Measurements from ENCODE around the gene TMEM154.
"Not testable (repeated sequence)": the region's sequence is repeated elsewhere in the genome, so short reads cannot be mapped to it uniquely, and the experiment has no call there.

The TMEM154 gene

DNA sequence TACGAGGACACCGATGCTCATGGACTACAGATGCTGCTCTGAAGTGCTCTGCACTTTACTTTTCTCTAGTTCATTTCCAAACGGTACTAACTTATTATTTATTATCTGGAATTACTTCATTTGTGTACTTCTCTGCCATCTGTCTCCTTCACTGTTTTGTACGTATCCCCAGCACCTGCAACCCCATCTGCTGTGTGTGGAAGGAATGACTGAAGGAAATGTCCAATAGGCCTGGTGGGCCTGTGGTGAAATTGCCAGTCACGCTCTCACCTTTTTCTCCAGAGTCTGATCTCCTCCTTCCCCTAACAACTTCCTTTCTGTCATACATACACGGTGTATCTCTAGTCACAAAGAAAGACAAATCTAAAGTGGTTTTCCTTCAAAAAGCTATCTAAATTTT lies 12.9 kb downstream of the TMEM154 start:
- no peak for DNase-seq (ENCODE audit: low read depth, low spot score)
- H3K4me3 ChIP-seq (ENCODE audit: low read depth, low read length): no peak overlapping the region
- POLR2A ChIA-PET: no interaction called here
- CTCF ChIA-PET: no interaction called here
- TF ChIP-seq, protein P1, sequence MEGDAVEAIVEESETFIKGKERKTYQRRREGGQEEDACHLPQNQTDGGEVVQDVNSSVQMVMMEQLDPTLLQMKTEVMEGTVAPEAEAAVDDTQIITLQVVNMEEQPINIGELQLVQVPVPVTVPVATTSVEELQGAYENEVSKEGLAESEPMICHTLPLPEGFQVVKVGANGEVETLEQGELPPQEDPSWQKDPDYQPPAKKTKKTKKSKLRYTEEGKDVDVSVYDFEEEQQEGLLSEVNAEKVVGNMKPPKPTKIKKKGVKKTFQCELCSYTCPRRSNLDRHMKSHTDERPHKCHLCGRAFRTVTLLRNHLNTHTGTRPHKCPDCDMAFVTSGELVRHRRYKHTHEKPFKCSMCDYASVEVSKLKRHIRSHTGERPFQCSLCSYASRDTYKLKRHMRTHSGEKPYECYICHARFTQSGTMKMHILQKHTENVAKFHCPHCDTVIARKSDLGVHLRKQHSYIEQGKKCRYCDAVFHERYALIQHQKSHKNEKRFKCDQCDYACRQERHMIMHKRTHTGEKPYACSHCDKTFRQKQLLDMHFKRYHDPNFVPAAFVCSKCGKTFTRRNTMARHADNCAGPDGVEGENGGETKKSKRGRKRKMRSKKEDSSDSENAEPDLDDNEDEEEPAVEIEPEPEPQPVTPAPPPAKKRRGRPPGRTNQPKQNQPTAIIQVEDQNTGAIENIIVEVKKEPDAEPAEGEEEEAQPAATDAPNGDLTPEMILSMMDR (IDR thresholded peaks at IDR 0.05; ENCODE audit: insufficient read depth, low read length, missing control alignments): no peak

DNA sequence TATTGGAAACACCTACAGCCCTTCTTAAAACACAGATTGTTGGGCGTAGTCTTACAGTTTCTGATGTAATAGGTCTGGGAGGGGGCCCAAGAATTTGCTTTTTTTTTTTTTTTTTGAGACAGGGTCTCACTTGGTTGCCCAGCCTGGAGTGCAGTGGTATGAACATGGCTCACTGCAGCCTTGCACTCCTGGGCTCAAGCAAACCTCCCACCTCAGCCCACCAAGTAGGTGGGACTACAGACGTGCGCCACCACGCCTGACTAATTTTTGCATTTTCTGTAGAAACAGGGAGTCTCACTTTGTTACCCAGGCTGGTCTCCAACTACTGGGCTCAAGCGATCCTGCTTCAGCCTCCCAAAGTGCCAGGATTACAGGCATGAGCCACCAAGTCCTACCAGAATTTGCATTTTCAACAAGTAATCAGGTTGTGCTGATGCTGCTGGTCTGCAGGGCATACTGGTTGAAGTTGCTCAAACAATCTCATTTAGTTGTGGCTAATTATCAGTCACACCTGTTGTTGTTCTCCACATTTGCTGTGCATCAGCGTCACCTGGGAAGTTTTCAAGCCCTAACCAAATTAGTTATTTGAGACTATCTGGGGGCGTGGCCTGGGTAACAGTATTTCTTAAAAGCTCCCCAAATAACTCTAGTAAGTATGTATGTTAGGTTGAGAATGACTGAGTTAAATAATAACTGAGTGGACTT lies 14.0 kb downstream of the TMEM154 start:
- no peak for DNase-seq (ENCODE audit: low read depth, low spot score)
- no peak overlapping the region for H3K4me3 ChIP-seq (ENCODE audit: low read depth, low read length)
- CTCF ChIA-PET: interaction anchor here (0.9 kb wide), 1 partner anchor 24 kb away, joined by 4 read pairs; no protein-coding TSS in a partner anchor
- TF ChIP-seq, protein P1 (IDR thresholded peaks at IDR 0.05; ENCODE audit: insufficient read depth, low read length, missing control alignments): no peak
- POLR2A ChIA-PET: no interaction called here

DNA sequence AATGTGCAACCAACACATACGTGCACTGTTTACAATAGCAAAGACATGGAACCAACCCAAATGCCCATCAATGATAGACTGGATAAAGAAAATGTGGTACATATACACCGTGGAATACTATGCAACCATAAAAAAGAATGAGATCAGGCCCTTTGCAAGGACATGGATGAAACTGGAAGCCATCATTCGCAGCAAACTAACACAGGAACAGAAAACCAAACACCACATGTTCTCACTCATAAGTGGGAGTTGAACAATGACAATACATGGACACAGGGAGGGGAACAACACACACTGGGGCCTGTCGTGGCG lies 15.8 kb downstream of the TMEM154 start:
- CTCF ChIA-PET: interaction anchor here (1.8 kb wide), 1 partner anchor 11 kb away, joined by 5 read pairs; no protein-coding TSS in a partner anchor
- DNase-seq (ENCODE audit: low read depth, low spot score); H3K4me3 ChIP-seq (ENCODE audit: low read depth, low read length); POLR2A ChIA-PET: not testable (repeated sequence)

DNA sequence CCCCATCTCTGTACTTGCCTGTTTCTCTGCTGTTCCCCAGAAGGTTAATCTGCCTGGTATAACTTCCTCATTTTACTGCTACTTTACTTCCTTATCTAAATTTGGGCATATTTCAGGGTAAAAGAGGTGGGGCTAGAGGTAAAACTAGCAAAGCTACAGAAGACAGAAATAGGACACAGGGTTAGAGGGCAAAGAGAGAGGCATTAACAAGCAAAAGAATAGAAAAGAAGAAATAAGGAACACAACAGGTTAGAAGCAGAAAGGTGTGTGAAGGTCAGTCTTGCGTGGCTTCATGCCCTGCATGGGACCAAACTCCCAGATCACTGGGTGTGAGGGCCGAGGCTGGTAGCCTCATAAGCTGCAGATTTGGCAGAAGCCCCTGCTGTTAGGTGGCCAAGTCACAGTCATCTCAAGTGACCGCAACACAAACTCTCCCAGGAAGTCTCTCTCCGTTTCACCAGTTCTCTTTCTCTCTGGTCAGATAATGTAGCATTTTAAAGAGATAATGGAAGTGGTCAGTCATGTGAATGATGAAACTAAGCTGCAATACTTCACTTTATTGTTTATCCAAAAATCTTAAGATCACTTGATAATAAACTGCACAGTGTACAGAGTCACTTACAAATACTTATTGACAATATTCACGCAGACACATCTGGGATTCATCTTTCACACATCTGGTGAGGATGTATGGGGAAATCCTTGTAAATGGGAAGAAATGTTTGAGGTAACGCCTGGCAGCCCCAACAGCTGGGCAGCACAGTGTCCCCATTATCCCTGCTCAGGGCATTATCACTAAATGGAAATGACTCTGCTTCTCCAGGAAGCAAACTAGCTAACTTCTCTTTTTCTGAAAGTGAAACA lies 16.4 kb downstream of the TMEM154 start:
- ChIA-PET CTCF (interaction anchor here (1.8 kb wide), 1 partner anchor 10 kb away, joined by 5 read pairs; no protein-coding TSS in a partner anchor), POLR2A (no interaction called here)
- TF ChIP-seq, protein P1 (IDR thresholded peaks at IDR 0.05; ENCODE audit: insufficient read depth, low read length, missing control alignments): no peak
- DNase-seq (ENCODE audit: low read depth, low spot score): no peak
- H3K4me3 ChIP-seq (ENCODE audit: low read depth, low read length): no peak overlapping the region

DNA sequence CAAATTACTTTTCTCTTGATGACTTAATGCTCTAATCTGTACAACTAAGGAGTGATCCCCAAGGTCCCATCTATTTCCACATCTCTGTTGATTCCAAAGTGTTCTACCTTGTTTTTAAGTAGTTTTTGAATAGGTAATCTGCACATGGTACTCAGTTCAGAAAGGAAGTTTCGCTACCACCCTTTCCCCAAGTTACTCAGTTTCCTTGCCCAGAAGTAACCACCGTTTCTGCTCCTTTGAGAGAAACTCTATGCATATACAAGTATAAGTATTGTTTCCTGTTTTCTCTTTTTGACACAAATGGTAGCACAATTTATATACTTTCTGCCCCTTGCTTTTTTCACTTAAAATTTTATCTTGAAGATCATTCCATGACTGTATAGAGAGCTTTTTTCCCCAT lies 18.1 kb downstream of the TMEM154 start:
- CTCF ChIA-PET: interaction anchor here (1.7 kb wide), 1 partner anchor 160 kb away, joined by 5 read pairs; no protein-coding TSS in a partner anchor
- TF ChIP-seq, protein P1 (IDR thresholded peaks at IDR 0.05; ENCODE audit: insufficient read depth, low read length, missing control alignments): no peak
- POLR2A ChIA-PET: no interaction called here
- H3K4me3 ChIP-seq (ENCODE audit: low read depth, low read length): no peak overlapping the region
- DNase-seq (ENCODE audit: low read depth, low spot score): no peak

DNA sequence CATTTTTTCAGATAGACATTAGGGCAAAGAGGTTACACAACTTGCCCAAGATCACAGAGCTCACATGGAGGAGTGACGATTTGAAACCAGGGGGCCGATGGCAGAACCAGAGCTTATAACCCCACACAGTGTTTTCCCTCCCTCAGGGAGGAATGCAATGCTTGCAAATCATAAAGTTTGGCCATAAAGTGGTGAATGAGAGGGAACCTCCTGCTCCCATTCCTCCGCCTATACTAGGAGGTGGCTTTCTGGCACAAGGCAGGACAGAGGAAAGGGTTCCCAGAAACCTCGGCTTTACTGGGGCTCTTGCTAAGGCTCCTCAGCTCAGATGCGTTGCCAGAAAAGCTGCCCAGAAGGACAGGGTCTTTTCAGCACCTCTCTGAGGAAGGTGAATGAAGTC lies 19.3 kb downstream of the TMEM154 start:
- TF ChIP-seq, protein P1 (IDR thresholded peaks at IDR 0.05; ENCODE audit: insufficient read depth, low read length, missing control alignments): no peak
- ChIA-PET POLR2A (no interaction called here), CTCF (no interaction called here)
- no peak overlapping the region for H3K4me3 ChIP-seq (ENCODE audit: low read depth, low read length)
- no peak for DNase-seq (ENCODE audit: low read depth, low spot score)

All from AG04449 (cell line).